HG03520 (cell line): ENCODE measurements around the gene RTP2.
A peak's percentile ranks its signal among the peaks of the same experiment; 100 is the strongest.
"Not testable (repeated sequence)": the region's sequence is repeated elsewhere in the genome, so short reads cannot be mapped to it uniquely, and the experiment has no call there.

ENCODE experiments used
- ATAC-seq: cut with Tn5 transposase; IDR thresholded peaks from one replicate; pipeline ENCODE4 v1.9.1; 2021; ENCODE audit warnings: mild to moderate bottlenecking, moderate library complexity; ENCODE audit not compliant: unreplicated experiment

Gene RTP2

GRCh38 chr3:187717572-187717971 lies 15.2 kb upstream of the RTP2 start:
- no peak for ATAC-seq

- ATAC-seq: peak; percentile 77
Measured at GRCh38 chr3:187714404-187714979, 12.1 kb upstream of the RTP2 start.

- ATAC-seq: no peak
Measured at GRCh38 chr3:187713504-187713903, 11.1 kb upstream of the RTP2 start.

GRCh38 chr3:187709155-187709554 lies 6.8 kb upstream of the RTP2 start:
- ATAC-seq: no peak

- no peak for ATAC-seq
Measured at GRCh38 chr3:187708696-187709095, 6.3 kb upstream of the RTP2 start.

GRCh38 chr3:187706971-187707370 lies 4.6 kb upstream of the RTP2 start:
- no peak for ATAC-seq

DNA sequence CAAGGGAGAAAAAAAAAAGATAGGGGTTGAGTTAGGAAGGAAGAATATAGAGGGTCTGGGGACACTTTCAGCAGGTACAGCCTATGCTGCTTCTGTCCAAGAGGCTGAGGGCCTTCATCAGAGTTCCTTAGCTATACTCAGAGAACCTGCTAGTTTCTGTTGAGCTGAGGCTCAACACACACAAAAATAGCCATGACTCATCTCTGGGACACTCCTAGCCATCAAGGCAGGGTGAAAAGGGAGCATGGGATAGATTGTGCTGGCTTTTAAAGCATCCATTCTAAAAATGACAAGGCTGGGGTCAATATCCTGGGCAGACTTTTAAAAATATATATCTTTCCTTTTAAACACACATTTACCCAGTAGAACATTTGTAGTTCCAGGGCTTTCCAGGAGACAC lies 2.8 kb upstream of the RTP2 start:
- no peak for ATAC-seq

- ATAC-seq: no peak
Measured at GRCh38 chr3:187700249-187700648, 2.1 kb downstream of the RTP2 start.

GRCh38 chr3:187698499-187699399 lies 3.6 kb downstream of the RTP2 start:
- ATAC-seq: no peak

DNA sequence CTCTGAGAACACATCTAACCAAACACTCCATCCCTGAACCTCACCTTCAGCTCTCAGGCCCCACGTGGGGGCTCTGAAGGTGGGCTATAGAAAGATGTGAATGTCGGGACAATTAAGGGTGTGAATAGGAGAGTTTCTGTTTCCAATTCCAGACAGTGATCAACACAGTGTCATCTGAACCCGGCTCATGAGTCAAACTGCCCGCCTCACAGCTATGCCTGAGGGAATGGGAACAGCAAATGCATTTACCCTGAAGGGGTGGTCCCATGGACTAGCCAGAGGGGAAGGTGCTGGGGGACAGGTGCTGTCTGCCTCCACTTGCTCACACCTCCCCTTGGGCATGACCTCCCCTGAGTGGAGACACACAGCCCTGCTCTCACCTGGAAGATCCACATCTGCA lies 6.3 kb downstream of the RTP2 start:
- no peak for ATAC-seq

DNA sequence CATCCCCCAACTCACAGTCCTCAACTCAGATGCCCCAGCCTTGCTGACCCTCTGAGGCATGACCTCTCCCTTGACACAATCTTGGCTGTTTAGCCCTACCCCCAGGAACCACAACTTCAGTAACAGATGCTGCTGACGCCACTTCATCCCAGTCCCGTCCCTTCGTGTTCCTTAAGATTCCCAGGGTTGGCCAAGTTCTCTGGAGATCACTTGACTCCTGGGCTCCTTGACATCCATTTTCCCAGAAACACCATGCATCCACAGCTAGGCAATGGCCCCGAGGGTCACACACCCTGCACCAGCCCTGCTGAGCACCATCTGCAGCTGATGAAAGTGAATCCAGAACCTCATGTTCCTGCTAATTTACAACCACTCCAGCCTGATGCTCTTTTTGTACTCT lies 6.9 kb downstream of the RTP2 start:
- ATAC-seq: no peak

GRCh38 chr3:187694801-187695200 lies 7.6 kb downstream of the RTP2 start:
- no peak for ATAC-seq

- ATAC-seq: no peak
Measured at GRCh38 chr3:187693431-187693830, 8.9 kb downstream of the RTP2 start.

DNA sequence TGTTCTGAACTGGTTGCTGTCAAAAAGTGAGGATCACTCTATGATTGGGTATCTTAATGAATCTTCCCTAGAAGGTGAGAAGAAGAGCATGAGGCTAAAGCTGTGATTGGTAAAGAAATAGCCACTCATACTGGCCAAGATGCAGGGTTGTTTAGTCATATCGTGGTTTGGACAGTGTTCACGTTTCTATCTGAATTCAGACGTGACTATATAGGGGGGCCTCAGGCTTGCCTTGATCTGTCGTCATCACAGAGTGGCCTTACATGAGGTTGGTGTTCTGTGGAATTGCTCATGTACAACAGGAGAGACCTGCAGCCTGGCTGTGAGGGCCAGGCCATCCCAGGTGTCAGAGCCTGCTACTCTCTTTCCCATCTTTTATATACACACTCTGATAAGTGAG lies 12.4 kb downstream of the RTP2 start:
- ATAC-seq: no peak

- no peak for ATAC-seq
Measured at GRCh38 chr3:187686621-187687273, 15.6 kb downstream of the RTP2 start.

DNA sequence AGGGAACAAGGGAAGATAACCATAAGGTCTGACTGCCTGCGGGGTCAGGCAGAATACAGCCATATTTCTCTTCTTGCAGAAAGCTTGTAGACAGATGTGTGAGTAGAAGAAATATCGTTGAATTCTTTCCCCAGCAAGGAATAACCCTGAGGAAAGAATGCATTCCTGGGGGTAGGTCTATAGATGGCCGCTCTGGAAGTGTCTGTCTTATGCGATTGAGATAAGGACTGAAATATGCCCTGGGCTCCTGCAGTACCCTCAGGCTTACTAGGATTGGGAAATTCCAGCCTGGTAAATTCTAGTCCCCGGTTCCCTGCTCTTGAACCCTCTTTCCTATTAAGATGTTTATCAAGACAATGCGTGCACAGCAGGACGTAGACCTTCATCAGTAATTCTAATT lies 16.4 kb downstream of the RTP2 start:
- ATAC-seq: no peak

DNA sequence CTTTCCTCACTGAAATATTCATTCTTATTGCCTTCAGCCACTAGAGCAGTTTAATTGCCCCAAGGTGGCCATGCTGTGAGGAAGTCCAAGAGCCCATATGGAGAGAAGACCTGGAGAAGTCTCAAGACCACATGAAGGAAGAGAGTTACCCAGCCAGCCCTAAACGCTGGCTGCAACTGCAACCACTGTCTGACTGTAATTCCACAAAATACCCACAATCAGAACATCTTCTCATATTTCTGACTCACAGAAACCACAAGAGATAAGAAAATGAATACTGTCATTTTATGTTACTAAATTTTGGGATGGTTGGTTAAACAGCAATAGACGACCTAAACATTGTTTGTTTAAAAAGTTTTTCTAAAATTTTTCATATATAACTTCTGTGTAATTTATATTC lies 17.5 kb downstream of the RTP2 start:
- ATAC-seq: no peak

DNA sequence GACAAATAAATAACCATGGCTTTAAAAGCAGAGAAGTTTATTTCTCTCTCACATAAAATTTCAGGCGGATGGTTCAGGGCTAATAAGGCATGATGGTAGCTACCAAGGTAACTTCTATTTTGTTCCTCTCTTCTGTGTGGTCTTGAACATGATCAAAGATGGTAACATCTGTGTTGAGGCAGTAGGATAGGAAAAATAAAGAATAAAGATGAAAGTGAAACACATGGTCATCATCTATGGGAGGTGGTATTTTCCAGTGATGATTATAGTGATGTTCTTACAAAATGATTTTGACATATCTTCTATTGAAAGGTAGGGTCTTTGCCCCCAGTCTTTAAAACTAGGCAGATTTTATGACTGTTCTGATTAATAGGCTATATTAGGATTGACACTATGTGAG lies 17.9 kb downstream of the RTP2 start:
- ATAC-seq: no peak

GRCh38 chr3:187681756-187682155 lies 20.6 kb downstream of the RTP2 start:
- ATAC-seq: not testable (repeated sequence)

DNA sequence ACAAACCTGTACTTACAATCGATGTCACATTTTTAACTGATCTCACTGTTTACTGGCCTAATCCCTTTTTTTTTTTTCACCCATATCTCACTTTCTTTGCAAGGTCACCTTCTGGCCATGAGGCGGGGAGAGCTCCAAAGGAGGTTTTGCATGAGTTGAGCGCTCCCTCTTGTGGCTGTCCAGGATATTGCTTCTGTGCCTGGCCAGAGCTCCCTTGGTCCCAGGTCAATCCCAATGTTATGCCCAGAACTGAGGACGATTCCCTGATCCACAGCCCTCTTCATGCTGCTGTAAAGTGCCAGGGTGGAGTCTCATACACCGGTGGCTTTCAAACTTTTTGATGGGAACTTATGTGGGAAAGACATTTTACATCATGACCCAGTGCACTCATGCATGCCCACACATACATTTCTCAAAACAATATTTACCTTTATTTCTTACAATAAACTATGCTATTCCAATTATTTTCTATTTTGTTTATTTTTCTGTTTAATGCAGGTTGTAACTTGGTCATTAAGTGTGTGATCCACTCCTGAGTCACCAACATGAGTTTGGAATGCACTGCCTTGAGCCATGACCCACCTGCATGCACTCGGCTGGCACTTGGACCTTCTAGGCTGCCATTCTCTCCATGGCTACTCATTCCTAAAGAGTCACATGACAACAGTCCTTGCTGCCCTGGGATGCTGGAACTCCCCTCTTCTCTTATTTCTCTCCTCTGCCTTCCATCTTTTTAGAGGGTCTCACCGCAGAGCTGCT lies 22.5 kb downstream of the RTP2 start:
- no peak for ATAC-seq

DNA sequence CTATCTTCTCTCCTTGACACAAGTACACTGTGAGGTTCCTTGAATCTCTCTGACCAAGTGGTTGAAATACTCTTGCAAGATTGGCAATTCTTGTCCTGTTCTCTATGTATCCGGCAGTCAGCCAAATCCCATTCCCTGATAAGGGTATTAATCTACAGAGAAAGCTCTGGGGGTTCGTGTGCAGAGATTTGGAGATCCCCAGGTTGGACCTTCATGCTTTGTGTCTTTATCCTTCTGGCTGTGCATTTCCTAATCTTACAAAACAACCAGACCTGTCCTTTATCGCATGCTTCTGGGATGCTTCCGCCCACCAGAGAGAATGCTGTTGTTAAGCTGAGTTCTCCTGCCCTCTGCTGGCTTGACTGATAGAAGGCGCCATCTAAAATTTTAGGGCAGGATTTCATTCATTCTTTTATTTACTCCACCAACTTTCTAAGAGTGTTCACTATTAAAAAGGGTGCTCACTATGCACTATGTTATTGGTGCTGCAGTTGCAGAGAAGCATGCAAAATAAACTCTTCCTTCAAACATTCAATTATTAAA lies 23.6 kb downstream of the RTP2 start:
- ATAC-seq: no peak
